Keratinocyte (primary cell): Measurements from ENCODE around the gene MUC5B.

Experiments
- CTCF ChIP-seq, 3 experiments: IDR thresholded peaks in 1 of 3; conservative IDR thresholded peaks in 1 of 3; optimal IDR thresholded peaks in 1 of 3; 2 replicates in 2 of 3; 3 replicates in 1 of 3; pipeline versions ENCODE3 to v1.5.1; 2011; ENCODE audit warnings: low read length in 3 of 3, mild to moderate bottlenecking in 3 of 3, moderate library complexity in 2 of 3, control low read depth in 1 of 3, inconsistent platforms in 1 of 3; ENCODE audit not compliant: insufficient read depth in 2 of 3; ENCODE audit errors: extremely low read depth in 1 of 3
- EZH2 ChIP-seq: IDR thresholded peaks from one replicate; pipeline ENCODE4 v1.6.1; 2012; ENCODE audit warnings: inconsistent platforms, mild to moderate bottlenecking, low read length, moderate library complexity

- TF ChIP-seq CTCF (optimal IDR thresholded peaks at IDR 0.05 in 1 of 3, IDR thresholded peaks at IDR 0.05 in 1 of 3, conservative IDR thresholded peaks at IDR 0.05 in 1 of 3; ENCODE audit: extremely low read depth in 1 of 3, insufficient read depth in 2 of 3, low read length in 3 of 3) (peak; percentile 79 to 94 (median 81)), EZH2 (no peak)
Observed at GRCh38 chr11:1303126-1303821, 80.4 kb downstream of the MUC5B start.
